Stimulated activated CD4-positive, alpha-beta T cell treated with anti-CD3 and anti-CD28 coated beads, Interleukin-4, amount 100 ng/mL, for 24 hours (primary cell): ENCODE data around the gene GALNT15.

Source experiments
- DNase-seq: peaks from one replicate; pipeline ENCODE4 v3.0.0-alpha.2; 2020

The GALNT15 gene, protein sequence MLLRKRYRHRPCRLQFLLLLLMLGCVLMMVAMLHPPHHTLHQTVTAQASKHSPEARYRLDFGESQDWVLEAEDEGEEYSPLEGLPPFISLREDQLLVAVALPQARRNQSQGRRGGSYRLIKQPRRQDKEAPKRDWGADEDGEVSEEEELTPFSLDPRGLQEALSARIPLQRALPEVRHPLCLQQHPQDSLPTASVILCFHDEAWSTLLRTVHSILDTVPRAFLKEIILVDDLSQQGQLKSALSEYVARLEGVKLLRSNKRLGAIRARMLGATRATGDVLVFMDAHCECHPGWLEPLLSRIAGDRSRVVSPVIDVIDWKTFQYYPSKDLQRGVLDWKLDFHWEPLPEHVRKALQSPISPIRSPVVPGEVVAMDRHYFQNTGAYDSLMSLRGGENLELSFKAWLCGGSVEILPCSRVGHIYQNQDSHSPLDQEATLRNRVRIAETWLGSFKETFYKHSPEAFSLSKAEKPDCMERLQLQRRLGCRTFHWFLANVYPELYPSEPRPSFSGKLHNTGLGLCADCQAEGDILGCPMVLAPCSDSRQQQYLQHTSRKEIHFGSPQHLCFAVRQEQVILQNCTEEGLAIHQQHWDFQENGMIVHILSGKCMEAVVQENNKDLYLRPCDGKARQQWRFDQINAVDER

DNA sequence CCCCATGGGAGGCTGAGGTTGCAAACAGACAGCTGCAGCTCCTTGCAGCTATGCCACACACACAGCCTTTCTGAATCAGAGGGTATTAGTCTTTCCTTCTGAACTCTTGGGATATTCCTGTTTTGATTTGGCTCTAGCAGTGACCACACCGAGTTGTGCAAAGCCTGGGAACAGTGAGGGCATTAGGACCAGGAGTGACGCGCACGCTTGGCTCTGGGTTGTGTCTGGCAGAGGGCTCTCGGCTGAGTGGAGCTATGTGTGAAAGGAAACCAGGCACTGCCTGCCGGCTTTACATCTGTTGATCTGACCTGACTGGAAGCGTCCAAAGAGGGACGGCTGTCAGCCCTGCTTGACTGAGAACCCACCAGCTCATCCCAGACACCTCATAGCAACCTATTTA, at the start of gene GALNT15:
TSS of gene GALNT15 (plus strand) at position 292 of the 400 bp plus-strand sequence. CDS start 472 bp downstream, outside the sequence.
- DNase-seq, result no peak

DNA sequence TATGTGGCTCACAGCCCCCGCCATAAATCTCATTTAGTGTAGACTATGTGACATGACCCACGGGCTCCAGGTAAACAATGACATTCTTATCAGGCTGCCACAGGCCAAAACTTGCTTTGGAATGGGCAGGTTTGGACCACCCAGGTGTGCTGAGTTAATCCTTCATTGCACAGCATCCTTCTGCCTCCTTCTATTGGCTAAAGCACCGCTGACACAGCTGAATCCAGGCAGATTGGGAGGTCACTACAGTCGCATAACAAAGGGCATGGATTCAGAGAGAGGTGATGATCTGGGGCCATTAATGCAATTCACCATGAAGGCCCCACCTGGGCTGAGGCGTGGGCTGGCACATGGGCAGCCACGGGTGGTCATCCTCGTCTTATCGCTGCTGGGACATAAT, 47.8 kb upstream of the GALNT15 start:
- no peak for DNase-seq

DNA sequence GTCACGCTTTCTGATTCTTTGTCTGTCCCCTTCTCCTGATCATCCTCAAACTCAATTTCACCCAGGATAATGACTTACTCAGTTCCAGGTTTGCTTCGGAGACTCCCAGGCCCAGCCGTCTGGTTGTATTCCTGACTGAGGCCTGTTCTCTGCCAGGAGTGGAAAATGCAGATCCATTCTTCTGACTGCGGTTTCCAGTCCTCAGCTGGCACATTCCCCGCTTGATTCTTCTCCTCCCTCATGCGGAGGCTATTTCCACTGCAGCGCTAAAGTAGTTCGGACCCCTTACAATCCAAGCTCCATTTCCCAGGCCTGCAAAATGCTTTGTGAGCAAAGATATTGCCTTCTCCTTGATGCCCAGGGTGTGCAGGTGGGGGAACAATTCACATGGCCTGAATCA, 47.2 kb upstream of the GALNT15 start:
- no peak for DNase-seq

DNA sequence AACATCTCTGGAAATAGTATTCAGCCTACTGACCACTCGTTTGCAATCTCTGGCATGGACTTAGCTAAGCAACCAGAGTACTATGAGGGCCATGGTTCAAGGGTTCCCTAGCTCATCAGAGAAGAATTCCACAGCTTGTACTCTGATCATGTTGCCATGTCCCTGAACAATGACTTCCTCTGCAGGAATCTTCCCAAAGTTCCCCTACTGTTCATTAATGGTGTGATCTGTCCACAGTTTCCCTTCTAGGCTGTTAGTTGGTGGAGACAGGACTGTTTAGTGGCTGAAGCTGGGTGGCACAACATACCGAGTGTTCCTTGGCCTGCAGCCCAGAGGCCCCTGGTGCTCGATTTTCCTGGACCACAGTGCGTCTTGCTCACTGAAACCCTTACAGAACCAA, 44.4 kb upstream of the GALNT15 start:
- DNase-seq, result no peak

DNA sequence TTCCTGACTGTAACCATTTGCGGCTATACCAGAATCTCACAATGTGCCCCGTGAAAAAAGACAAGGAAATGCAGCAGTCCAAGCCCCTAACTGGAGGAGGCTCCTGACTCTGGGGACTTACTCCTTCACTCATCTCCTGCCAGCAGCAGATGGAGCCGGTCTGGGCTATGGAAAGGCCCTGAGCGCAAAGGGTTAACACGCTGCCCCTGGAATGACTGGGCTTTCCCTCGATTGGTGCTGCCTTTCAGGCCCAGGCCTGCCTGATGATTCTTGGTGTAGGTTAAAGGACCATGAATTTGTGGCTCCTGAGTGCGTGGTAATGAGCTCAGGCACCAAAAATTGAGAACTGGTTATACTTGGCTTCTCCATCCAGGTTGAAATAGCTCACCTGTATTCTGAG, 42.3 kb upstream of the GALNT15 start:
- DNase-seq, result no peak

DNA sequence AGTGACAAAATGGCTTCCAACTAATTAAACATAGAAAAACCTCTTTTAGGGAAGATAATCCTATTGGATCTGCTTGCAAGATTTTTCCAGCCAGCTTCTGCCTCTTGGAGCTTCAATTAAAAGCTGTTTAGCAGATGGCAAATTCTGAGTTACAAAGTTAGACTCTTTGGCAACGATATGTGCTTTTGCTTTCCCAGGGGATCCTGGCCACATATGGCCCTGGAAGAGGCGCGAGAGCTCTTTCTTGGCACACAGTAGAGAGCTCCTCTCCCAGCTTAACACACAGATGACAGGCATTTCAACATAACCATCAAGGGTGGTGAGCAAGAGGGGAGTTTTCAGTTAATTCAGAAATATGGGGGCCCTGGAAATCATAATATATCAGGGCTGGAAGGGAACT, 41.6 kb upstream of the GALNT15 start:
- DNase-seq, result no peak

DNA sequence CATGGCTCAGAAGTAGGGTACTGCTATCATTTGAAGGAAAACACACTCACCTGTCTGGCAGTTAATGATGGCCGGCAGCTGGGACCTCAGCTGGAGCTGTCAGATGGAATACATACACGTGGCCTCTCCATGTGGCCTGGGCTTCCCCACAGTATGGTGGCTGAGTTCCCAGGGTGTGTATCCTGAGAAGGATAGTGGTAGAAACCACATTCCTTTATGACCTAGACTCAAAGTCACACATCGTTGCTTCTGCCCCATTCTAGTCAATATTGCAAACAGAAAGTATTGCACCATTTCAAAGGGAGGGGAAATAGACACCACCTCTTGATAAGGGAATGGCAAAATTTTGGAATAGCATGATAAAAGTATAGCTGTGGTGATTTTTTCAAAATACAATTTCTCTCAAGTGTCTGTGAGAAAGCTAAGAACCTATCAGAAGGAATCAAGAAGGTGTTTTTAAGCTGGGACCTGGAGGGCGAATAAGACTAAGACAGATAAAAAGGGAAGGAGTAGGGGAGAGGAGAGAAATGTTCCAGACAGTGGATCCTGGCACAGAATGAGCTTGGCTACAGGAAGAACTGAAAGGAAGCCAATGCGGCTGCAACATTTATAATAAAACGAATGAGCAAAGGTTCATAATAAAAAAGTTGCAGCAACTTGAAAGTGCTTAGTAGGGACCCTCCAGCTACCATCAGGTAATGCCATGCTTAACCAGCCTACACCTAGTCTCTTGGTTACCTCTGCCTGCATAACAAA, 40.1 kb upstream of the GALNT15 start:
- DNase-seq, result no peak

DNA sequence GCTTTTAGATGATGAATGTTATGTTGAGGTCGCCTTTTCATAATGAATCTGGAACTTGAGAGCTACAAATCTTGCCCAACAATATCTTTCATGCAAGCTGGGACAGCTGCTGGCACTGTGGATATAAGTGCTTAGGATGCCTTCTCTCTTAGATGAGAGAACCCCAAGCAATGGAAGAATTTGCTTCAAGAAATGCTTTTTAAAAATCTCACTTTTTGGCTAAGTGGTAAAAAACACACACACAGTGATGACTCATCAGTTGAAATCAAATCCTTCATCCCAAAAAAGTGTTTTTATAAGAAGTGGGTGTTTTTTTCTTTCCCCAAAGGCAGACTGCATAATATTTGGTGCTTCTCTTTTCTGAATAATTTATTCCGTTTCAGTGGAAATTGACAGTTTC, 38.4 kb upstream of the GALNT15 start:
- DNase-seq, result no peak

DNA sequence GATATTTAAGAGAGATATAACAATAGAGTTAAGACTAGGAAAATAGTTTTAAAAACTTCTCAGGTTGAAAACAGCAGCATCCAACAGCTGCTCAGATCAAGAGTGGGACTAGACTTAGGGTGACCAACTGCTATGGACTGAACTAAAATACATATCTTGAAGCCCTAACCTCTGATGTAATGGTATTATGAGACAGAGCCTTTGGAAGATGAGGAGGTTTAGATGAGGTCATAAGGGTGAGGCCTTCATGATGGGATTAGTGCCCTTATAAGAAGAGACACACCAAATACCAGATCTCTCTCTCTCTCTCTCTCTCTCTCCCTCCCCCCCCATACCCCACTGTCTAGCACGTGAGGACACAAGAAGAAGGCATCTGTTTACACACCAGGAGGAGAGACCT, 37.4 kb upstream of the GALNT15 start:
- no peak for DNase-seq

DNA sequence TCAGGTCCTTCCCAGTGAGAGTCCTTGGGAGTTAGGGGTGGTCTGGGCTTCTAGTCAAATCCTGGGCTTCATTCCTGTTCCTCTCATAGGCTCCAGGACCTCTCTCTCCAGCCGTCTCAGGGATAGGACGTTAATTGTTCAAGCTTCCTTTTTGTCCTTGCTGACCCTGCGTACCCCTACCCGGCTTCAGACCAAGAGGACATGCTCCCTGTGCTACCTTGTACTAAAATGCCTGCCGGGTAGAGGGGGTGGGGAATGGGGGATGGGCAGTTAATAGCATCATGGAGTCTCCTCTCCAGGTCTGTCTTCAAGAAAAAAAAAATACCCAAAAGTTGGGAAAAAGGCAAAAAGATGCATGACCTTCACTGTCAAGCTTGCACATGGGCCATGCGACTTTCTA, 36.5 kb upstream of the GALNT15 start:
- DNase-seq, result no peak

DNA sequence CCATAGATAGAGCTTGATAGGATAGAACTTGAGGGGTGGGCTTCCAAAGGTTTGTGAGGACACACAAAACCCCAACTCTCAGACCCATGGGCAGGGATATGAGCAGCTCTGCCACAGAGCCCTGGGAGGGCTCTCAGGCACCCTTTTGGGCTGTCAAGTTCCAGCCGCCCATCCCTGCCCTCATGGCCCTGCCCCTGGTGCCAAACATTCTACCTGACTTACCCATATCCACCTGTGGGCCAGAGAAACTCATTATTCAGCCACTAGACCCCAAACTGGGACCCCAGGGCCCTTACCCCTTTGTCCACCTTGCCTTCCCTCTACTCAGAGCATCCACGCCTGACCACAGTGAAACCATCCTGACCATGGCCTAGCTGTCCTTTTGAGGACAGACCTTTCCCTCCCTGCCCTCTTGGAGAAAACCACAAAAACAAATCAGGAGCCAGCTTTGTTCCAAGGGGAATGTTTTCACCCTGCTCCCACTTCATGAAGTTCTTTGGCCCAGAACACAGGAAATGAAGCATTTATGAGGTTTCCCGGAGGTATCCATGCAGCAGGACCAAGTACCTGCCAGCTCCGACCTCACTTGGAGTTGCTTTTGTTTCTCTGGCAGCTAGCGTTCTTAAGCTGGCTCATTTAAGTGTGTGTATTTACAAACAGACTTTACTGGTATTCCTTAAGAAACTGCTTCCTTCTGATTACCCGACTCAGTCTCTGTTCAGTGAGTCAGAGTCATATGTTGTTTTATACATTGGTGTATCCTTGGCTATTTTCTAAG, 34.2 kb upstream of the GALNT15 start:
- DNase-seq, result no peak

DNA sequence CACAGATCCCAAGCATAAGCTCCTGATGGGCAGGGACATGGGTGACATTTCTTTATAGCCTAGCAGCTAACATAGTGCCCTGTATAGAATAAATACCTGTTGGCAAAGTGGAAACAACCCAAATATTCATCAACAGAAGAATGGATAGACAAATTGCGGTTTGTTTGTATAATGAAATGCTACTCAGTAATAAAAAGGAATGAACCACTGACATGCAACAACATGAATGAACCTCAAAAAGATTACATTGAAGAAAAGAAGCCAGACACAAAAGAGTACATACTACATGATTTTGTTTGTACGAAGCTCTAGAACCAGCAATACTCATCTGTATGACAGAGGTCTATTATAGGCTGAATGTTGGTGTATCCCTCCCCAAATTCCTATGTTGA, 33.6 kb upstream of the GALNT15 start:
- DNase-seq, result no peak

DNA sequence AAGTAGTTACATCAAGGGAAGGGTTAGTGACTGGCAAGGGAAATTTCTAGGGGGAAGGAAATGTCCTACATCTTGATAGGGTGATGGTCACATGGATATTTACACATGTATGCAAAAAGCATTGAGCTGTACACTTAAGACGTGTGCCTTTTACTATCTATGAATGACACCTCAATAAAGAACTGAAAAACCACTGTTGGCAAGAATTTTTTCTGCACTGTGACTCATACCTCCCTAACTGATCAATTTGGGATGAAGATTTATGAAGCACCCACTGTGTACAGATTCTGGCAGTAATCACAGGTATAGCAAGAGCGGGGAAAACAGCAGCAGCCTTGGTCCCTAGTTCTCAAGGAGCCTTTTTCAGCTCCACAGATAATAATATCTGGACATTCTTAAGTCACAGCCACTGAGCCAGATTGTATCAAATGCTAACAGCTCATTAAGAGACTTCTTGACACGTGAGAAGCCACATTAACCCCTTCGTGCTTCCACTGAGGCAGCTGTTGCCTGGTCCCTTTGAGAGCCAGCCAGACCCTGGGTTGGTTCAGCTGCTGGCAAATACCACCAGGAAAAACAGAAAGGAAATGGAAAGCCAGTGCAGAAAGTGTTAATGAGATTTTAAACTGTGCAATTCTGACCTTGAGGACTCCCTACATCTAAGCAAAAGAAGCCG, 32.0 kb upstream of the GALNT15 start:
- no peak for DNase-seq

DNA sequence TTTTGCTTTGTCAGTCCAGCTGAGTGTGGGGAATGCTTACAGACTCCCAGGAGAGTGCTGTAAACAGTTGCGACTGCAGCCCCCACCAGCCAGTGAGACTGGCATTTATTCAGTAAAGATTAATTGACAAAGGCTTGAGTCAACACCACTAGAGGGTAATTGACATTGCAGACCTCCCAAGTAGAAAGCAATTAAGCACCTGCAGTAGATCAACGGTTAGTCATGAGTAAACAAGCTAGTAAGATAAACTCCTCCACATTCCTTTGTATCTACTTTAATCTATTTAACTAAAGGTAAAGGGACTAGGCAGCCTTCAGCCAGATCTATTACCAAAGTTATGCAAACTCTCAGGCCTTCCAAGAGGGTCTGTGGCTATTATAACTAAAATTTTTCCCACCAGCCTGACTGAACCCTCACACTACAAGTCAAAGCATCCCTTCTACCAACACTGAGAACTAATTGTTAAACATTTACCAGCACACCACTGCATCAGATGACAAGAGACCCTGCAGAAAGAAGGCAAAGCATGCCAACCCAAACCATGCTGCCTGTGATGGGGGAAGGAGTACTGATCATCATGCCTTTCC, 30.5 kb upstream of the GALNT15 start:
- DNase-seq, result no peak

DNA sequence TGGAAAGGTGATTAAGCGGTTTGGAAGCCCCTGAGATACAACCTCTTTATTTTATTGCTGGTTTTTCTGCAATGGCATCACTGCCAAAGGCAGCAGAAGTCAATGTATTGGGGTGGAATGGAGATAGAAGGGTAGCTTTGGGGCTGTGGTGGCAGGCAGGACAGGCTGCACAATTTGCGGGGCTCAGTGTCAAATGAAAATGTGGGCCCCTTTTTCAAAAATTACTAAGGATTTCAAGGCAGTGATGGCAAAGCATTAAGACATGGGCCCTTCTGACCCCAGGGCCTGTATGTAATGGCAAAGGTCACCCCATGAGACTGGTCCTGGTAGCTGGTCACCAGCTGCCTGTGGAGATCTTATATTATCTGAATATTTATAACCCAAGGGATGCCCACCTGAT, 29.3 kb upstream of the GALNT15 start:
- DNase-seq, result no peak

DNA sequence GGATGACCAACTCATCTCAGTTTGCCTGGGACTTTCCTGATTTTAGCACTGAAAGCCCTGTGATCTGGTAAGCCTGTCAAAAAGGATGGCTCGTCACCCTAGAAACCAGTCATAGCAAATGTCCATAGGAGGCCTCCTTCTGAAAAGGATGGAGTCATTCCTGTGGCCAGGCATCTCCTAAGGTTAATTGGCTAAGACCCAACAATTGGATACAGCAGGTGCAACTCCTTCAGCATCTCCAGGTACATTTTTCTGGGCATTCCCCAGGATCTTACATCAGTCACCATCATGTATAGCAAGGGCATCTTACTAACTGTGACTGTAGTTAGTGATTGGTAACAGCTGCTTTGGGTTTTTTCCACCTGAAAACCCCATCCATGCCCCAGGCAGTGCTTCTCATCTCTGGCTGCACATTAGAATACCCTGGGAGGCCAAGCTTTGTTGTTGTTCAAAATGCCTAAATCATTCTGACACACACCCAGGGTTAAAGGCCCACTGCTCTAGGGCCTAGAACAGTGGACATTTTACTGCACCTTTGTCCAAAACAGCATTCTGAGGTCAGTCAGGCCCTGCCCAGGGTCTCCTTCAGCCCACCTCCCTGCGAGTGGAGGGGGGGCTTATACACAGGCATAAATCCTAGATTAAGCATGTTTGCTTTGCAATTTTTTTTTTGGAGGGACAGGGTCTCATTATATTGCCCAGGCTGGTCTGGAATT, 28.3 kb upstream of the GALNT15 start:
- DNase-seq, result no peak

DNA sequence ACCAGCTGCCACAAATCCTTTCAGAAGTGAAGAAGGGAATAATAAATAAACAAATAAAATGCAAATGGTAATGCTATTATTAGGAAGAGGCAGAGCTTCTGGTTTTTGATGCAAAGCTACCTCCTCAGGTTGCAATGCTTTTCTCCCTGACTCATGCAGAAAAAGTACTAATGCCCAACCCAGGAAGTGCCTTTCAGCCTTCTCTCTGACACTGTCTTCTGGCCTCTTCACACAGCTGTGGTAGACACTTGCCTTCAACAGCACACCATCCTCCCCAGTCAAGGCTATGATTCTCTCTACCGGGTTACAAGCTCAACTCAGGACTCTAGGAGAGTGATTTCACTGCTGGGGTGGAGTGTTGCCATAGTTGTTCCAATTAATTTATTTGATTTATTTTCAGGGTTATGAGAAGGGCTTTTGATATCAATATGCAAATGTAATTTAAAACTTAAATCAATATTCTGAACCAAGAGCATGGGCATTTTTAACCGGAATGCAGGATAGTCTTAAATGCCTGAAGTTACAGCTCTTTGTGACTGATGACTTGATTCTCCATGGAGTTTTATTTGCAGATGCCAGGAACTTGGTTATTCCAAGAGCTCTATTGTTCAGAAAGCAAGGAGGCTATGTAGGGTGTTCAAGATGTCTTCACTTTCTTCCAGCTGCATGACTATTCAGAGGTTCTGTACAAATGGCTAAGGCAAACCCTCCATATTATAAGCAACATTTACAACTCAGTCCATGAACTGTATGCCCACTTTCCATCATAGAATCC, 27.1 kb upstream of the GALNT15 start:
- DNase-seq, result no peak

DNA sequence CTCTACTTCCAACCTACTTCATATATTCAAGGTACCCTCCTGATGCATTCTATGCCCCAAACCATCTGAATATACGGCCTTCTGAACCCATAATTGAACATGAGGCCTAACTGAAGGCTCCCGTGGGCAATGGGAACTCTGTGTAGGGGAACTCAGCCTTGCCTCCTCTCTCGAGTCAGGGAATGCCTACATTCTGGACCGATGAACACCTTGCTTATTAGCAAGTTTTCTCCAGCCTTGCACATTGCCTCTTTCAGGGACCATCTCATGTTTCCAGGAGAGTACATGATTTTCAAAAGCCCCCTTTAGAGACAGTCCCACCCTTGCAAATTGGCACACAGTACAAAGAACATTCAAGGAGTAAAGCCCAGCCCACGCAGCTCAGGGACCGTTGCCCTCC, 26.3 kb upstream of the GALNT15 start:
- no peak for DNase-seq

DNA sequence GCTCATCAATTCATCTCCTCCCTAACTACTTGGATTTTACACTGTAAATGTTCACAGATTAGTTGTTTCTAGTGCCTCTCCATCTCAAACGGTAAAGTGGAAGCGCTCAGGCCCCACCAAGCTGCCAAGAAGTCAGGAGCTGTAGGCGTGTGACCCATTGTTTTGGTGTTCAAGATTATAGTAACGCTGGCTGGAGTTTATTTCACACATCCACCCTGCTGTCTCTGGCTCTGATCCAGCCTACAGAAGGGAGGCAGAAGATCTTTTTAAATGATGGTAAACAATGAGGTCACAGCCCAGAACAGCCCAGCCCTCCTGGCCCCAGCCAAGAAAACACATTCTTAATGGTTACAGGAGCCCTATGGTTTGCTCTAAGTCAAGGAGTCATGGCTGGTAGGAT, 25.7 kb upstream of the GALNT15 start:
- no peak for DNase-seq

DNA sequence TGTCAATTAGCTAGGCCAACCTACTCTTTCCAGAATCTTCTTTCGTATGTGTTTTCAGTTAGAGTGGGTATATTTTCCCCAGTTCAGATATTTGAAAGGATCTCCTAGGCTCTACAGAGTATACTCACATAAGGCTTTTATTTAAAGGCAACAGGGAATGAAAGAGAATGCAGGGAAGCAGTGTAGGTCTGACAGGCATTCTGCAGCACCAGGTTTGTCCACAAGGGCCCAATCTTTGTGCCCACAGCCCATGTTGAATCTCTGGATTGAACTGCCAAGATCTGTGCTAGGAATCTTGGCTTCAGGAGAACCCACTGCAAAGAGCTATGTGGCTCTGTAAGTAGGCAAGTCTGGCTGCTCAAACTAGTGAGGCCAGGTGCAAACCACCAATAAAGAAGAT, 24.2 kb upstream of the GALNT15 start:
- DNase-seq, result no peak

DNA sequence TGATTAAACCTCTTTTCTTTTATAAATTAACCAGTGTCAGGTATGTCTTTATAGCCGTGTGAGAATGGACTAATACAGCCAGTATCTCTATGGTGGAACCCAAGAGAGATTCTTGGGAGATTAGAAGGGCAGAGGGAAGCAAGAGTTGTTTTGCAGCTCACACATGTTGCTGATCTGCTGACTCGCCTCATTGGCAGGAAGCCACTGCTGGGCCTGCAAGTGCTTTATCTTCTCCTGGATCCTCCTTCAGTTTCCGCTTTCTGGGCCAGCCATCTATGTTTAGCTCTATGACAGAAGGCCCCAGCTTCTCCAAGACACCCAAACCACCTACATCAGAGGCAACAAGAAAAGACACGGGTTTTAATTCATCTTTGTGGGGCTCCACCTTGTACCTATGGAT, 23.4 kb upstream of the GALNT15 start:
- no peak for DNase-seq
